ENCODE data around the gene BBS2. TPM values are rescaled to one million over a fixed set of nuclear protein-coding genes. Genes with fewer than 3 reads are reported as not detected.

The BBS2 gene
- total and polyA plus RNA-seq, 2 experiments from 2014 or later = 13.7 to 25.2 TPM

GRCh38 chr16:56515665-56516064, 4.2 kb downstream of the BBS2 start:
- DNase-seq (ENCODE audit: low spot score) (no peak), ATAC-seq (no peak)
- Histone ChIP-seq H2AFZ (no peak overlapping the region), H3K4me1 (ENCODE audit: insufficient read depth) (peaks cover 9% of the 10 kb centered on the region), H3K27me3 (ENCODE audit: insufficient read depth) (no peaks in the 10 kb centered on the region), H3K4me3 (no peak overlapping the region), H3K36me3 (ENCODE audit: insufficient read depth) (no peaks in the 10 kb centered on the region), H3K27ac (ENCODE audit: low read depth) (no peak overlapping the region), H3K9me2 (ENCODE audit: insufficient read depth) (no peaks in the 10 kb centered on the region), H4K20me1 (replicated peaks; ENCODE audit: insufficient read depth) (no peaks in the 10 kb centered on the region; the same call in 1 of the 2 replicates), H3K79me2 (replicated peaks; ENCODE audit: insufficient read depth) (peaks cover 3% of the 10 kb centered on the region; the same call in 1 of the 2 replicates), H3K4me2 (no peak overlapping the region), H3F3A (replicated peaks; ENCODE audit: low read depth) (0 out of 2 replicates have a peak, but pooled peaks cover 5% of the 10 kb centered on the region)
- H3K27me3 Mint-ChIP-seq (ENCODE audit: insufficient read depth, low read depth, poor library complexity) = peaks cover 4% of the 10 kb centered on the region
- TF ChIP-seq CTCF (conservative IDR thresholded peaks at IDR 0.05; ENCODE audit: low read depth in 2 of 2) (no peak), ZNF114 (CRISPR knock-in tag; IDR thresholded peaks at IDR 0.05) (no peak), CREB1 (CRISPR knock-in tag; IDR thresholded peaks at IDR 0.05; ENCODE audit: low read depth) (no peak), ZNF462 (CRISPR knock-in tag; IDR thresholded peaks at IDR 0.05) (no peak), EZH2phosphoT487 (IDR thresholded peaks at IDR 0.05; ENCODE audit: unreplicated experiment) (no peak), STAT1 (IDR thresholded peaks at IDR 0.05; ENCODE audit: unreplicated experiment) (no peak), ETS1 (IDR thresholded peaks at IDR 0.05) (no peak), REST (IDR thresholded peaks at IDR 0.05; ENCODE audit: unreplicated experiment) (no peak), NANOG (IDR thresholded peaks at IDR 0.05; ENCODE audit: borderline replicate concordance) (no peak), JUNB (IDR thresholded peaks at IDR 0.05; ENCODE audit: unreplicated experiment) (no peak), POLR2AphosphoS5 (IDR thresholded peaks at IDR 0.05; ENCODE audit: low read depth) (no peak), EZH2 (IDR thresholded peaks at IDR 0.05; ENCODE audit: low read depth, unreplicated experiment) (no peak), ZNF331 (CRISPR knock-in tag; IDR thresholded peaks at IDR 0.05; ENCODE audit: low read depth) (no peak)
- no peak overlapping the region for H3K27ac Mint-ChIP-seq
- no peak overlapping the region for H3K4me3 Mint-ChIP-seq
- no peaks in the 10 kb centered on the region for H3K36me3 Mint-ChIP-seq (ENCODE audit: low read depth)
- H3K4me1 Mint-ChIP-seq = peaks cover 5% of the 10 kb centered on the region; the same call in 2 of the 3 replicates
- no peaks in the 10 kb centered on the region for H3K9me3 Mint-ChIP-seq
